ENCODE measurements around the gene DPYD.

DNA sequence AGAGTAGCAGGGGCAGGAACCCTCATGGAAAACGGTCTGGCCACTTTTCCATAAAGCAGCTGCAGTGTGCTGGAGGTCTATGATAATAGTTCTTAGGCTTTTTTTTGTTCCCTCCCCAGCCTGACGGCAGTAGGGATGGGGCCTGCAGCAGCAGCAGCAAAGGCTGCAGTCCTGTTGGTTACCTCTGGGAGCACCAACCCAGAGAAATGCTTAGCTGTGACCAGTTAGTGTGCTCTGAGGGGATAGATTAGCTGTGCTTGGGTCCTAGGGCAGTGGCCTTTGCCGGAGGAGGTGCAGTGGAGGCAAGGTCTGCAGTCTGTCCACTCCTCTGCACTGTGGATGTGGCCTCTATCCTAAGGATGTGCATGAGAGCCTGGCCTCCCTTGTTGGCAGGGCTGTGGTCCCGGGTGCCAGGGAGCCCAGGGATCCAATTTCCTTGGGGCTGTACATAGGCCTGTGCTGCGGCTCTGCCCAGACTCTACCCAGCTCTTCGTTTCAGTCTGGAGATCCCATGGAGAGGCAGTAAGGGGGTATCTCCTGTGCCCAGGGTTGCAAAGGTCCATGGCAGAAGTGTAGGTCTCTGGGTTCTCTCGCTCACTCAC, 876.6 kb downstream of the DPYD start:
- TF ChIP-seq, protein P1, sequence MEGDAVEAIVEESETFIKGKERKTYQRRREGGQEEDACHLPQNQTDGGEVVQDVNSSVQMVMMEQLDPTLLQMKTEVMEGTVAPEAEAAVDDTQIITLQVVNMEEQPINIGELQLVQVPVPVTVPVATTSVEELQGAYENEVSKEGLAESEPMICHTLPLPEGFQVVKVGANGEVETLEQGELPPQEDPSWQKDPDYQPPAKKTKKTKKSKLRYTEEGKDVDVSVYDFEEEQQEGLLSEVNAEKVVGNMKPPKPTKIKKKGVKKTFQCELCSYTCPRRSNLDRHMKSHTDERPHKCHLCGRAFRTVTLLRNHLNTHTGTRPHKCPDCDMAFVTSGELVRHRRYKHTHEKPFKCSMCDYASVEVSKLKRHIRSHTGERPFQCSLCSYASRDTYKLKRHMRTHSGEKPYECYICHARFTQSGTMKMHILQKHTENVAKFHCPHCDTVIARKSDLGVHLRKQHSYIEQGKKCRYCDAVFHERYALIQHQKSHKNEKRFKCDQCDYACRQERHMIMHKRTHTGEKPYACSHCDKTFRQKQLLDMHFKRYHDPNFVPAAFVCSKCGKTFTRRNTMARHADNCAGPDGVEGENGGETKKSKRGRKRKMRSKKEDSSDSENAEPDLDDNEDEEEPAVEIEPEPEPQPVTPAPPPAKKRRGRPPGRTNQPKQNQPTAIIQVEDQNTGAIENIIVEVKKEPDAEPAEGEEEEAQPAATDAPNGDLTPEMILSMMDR (IDR thresholded peaks at IDR 0.05) = no peak
- no peak for TF ChIP-seq ZFX (IDR thresholded peaks at IDR 0.05; ENCODE audit: borderline replicate concordance)
